Endothelial cell of umbilical vein (primary cell): Measurements from ENCODE around the gene HYAL2.

Experiments used
- CTCF ChIP-seq, 2 donors: IDR thresholded peaks; 1 replicate in 1 of 2; 2 replicates in 1 of 2; pipeline ENCODE4 v1.5.1; 2011; ENCODE audit warnings: low read length in 2 of 2, mild to moderate bottlenecking in 2 of 2, moderate library complexity in 2 of 2, control low read depth in 1 of 2, inconsistent platforms in 1 of 2, low read depth in 1 of 2; ENCODE audit not compliant: insufficient read depth in 1 of 2; ENCODE audit errors: extremely low read depth in 1 of 2
- EZH2 ChIP-seq: IDR thresholded peaks from 2 replicates; pipeline ENCODE4 v1.6.1; 2012; ENCODE audit warnings: borderline replicate concordance, low read depth, mild to moderate bottlenecking, moderate library complexity, low read length, inconsistent platforms; ENCODE audit not compliant: severe bottlenecking
- MAX ChIP-seq: IDR thresholded peaks from 2 replicates; pipeline ENCODE4 v1.6.1; 2011; ENCODE audit not compliant: insufficient read depth, insufficient read length
- POLR2A ChIP-seq: IDR thresholded peaks from 2 replicates; pipeline ENCODE4 v1.6.1; 2012; ENCODE audit warnings: low read depth, mild to moderate bottlenecking, control low read depth, low read length
- POLR2AphosphoS5 ChIP-seq: IDR thresholded peaks from 2 replicates; pipeline ENCODE4 v1.6.1; 2012; ENCODE audit warnings: low read depth, mild to moderate bottlenecking, control low read depth, low read length, moderate library complexity; ENCODE audit not compliant: insufficient read depth

- TF ChIP-seq EZH2, result no peak
- no peak for TF ChIP-seq CTCF (IDR thresholded peaks at IDR 0.05; ENCODE audit: extremely low read depth in 1 of 2, insufficient read depth in 1 of 2, low read depth in 1 of 2, low read length in 2 of 2)
- TF ChIP-seq POLR2A, result peak; percentile 85
- TF ChIP-seq POLR2AphosphoS5, result peak; percentile 74
- no peak for TF ChIP-seq MAX
Measured at GRCh38 chr3:50314816-50315215, 7.7 kb downstream of the HYAL2 start.
